SK-N-SH treated with all-trans-retinoic acid at 6 μM for 48 hours (cell line): Measurements from ENCODE around the gene ITK.

Source experiments
- ATAC-seq: fragments of 200-7000 bp; cut with Tn5 transposase; 3 replicates; pipeline ENCODE4 v1.9.1; 2020; ENCODE audit warnings: mild to moderate bottlenecking, moderate library complexity
- ARNTL ChIP-seq: fragments of 450-650 bp; formaldehyde crosslinking; IDR thresholded peaks from 2 replicates; pipeline ENCODE4 v1.5.0; 2020; ENCODE audit warnings: low read depth, mild to moderate bottlenecking, moderate library complexity, borderline replicate concordance
- BACH2 ChIP-seq: fragments of 250-450 bp; sonication (Bioruptor Pico); IDR thresholded peaks from 2 replicates; pipeline ENCODE4 v1.9.0; 2021; ENCODE audit warnings: mild to moderate bottlenecking, borderline replicate concordance
- CREB5 ChIP-seq: fragments of 250-450 bp; sonication (Bioruptor Pico); IDR thresholded peaks from 2 replicates; pipeline ENCODE4 v1.5.1; 2020; ENCODE audit warnings: low read depth, mild to moderate bottlenecking, moderate library complexity
- CSDC2 ChIP-seq: fragments of 250-450 bp; sonication (Bioruptor Pico); IDR thresholded peaks from 2 replicates; pipeline ENCODE4 v1.5.0; 2020; ENCODE audit warnings: mild to moderate bottlenecking, moderate library complexity
- CSRNP3 ChIP-seq: fragments of 250-450 bp; sonication (Bioruptor Pico); IDR thresholded peaks from 2 replicates; pipeline ENCODE4 v1.5.1; 2021; ENCODE audit warnings: mild to moderate bottlenecking, moderate library complexity
- ESRRG ChIP-seq: fragments of 250-450 bp; sonication (Bioruptor Pico); IDR thresholded peaks from 2 replicates; pipeline ENCODE4 v1.6.1; 2021; ENCODE audit warnings: mild to moderate bottlenecking
- GLIS3 ChIP-seq: fragments of 250-450 bp; sonication (Bioruptor Pico); IDR thresholded peaks from 2 replicates; pipeline ENCODE4 v1.5.0; 2020; ENCODE audit warnings: mild to moderate bottlenecking, moderate library complexity
- ISL1 ChIP-seq: fragments of 250-450 bp; sonication (Bioruptor Pico); IDR thresholded peaks from 2 replicates; pipeline ENCODE4 v2.1.2; 2022; ENCODE audit warnings: mild to moderate bottlenecking, moderate library complexity
- OSR1 ChIP-seq: fragments of 250-450 bp; sonication (Bioruptor Pico); IDR thresholded peaks from 2 replicates; pipeline ENCODE4 v1.8.0; 2022; ENCODE audit warnings: moderate library complexity, mild to moderate bottlenecking, inconsistent platforms
- POU6F1 ChIP-seq: fragments of 250-450 bp; sonication (Bioruptor Pico); IDR thresholded peaks from 2 replicates; pipeline ENCODE4 v1.8.0; 2021; ENCODE audit warnings: low read depth, mild to moderate bottlenecking, moderate library complexity, borderline replicate concordance
- PPARA ChIP-seq: fragments of 250-450 bp; sonication (Bioruptor Pico); IDR thresholded peaks from 2 replicates; pipeline ENCODE4 v1.5.0; 2020; ENCODE audit warnings: mild to moderate bottlenecking, borderline replicate concordance
- SNAI2 ChIP-seq: fragments of 250-450 bp; sonication (Bioruptor Pico); IDR thresholded peaks from 2 replicates; pipeline ENCODE4 v1.5.0; 2020; ENCODE audit warnings: mild to moderate bottlenecking, moderate library complexity
- TCF4 ChIP-seq: fragments of 250-450 bp; sonication (Bioruptor Pico); IDR thresholded peaks from 2 replicates; pipeline ENCODE4 v1.8.0; 2021; ENCODE audit warnings: mild to moderate bottlenecking, moderate library complexity, borderline replicate concordance
- TOX ChIP-seq: fragments of 250-450 bp; sonication (Bioruptor Pico); IDR thresholded peaks from 2 replicates; pipeline ENCODE4 v1.8.0; 2021; ENCODE audit warnings: mild to moderate bottlenecking, moderate library complexity, borderline replicate concordance
- TSHZ2 ChIP-seq: fragments of 250-450 bp; sonication (Bioruptor Pico); IDR thresholded peaks from 2 replicates; pipeline ENCODE4 v1.5.0; 2020; ENCODE audit warnings: mild to moderate bottlenecking, moderate library complexity
- ZC3H10 ChIP-seq: fragments of 250-450 bp; sonication (Bioruptor Pico); IDR thresholded peaks from 2 replicates; pipeline ENCODE4 v1.5.1; 2021; ENCODE audit warnings: mild to moderate bottlenecking, moderate library complexity
- ZFP3 ChIP-seq: fragments of 250-450 bp; sonication (Bioruptor Pico); IDR thresholded peaks from 2 replicates; pipeline ENCODE4 v1.5.0; 2020; ENCODE audit warnings: mild to moderate bottlenecking, moderate library complexity
- ZFP30 ChIP-seq: fragments of 450-650 bp; formaldehyde crosslinking; IDR thresholded peaks from 2 replicates; pipeline ENCODE4 v1.5.0; 2022; ENCODE audit warnings: mild to moderate bottlenecking, moderate library complexity
- ZNF565 ChIP-seq: fragments of 450-650 bp; formaldehyde crosslinking; conservative IDR thresholded peaks from 2 replicates; pipeline ENCODE4 v1.5.0; 2020; ENCODE audit warnings: low read depth, mild to moderate bottlenecking, moderate library complexity
- ZNF70 ChIP-seq: fragments of 450-650 bp; formaldehyde crosslinking; IDR thresholded peaks from 2 replicates; pipeline ENCODE4 v1.5.0; 2020; ENCODE audit warnings: mild to moderate bottlenecking, moderate library complexity
- ZNF8 ChIP-seq: fragments of 450-650 bp; formaldehyde crosslinking; IDR thresholded peaks from 2 replicates; pipeline ENCODE4 v1.5.0; 2020; ENCODE audit warnings: mild to moderate bottlenecking, moderate library complexity

ITK gene

GRCh38 chr5:157258450-157258849 is 77.8 kb downstream of the ITK start:
- TF ChIP-seq ISL1: no peak
- no peak for TF ChIP-seq OSR1 (CRISPR knock-in tag)
- TF ChIP-seq ZNF565 (CRISPR knock-in tag): no peak
- TF ChIP-seq TCF4 (CRISPR knock-in tag): no peak
- no peak for TF ChIP-seq GLIS3
- no peak for TF ChIP-seq POU6F1 (CRISPR knock-in tag)
- TF ChIP-seq ZNF8: no peak
- no peak for TF ChIP-seq CSRNP3
- no peak for TF ChIP-seq TSHZ2 (CRISPR knock-in tag)
- TF ChIP-seq ZFP3 (CRISPR knock-in tag): no peak
- no peak for TF ChIP-seq PPARA (CRISPR knock-in tag)
- TF ChIP-seq BACH2 (CRISPR knock-in tag): no peak
- TF ChIP-seq CSDC2 (CRISPR knock-in tag): no peak
- no peak for TF ChIP-seq SNAI2 (CRISPR knock-in tag)
- TF ChIP-seq ZC3H10: no peak
- TF ChIP-seq ARNTL: no peak
- TF ChIP-seq TOX (CRISPR knock-in tag): no peak
- TF ChIP-seq ZNF70 (CRISPR knock-in tag): no peak
- no peak for TF ChIP-seq ZFP30 (CRISPR knock-in tag)
- TF ChIP-seq CREB5 (CRISPR knock-in tag): no peak
- no peak for ATAC-seq

GRCh38 chr5:157259699-157260098 is 79.1 kb downstream of the ITK start:
- ATAC-seq: no peak
- TF ChIP-seq POU6F1 (CRISPR knock-in tag): no peak
- no peak for TF ChIP-seq ESRRG (CRISPR knock-in tag)
- no peak for TF ChIP-seq BACH2 (CRISPR knock-in tag)
- no peak for TF ChIP-seq CSDC2 (CRISPR knock-in tag)
- no peak for TF ChIP-seq GLIS3
- no peak for TF ChIP-seq OSR1 (CRISPR knock-in tag)
- TF ChIP-seq ZNF8: no peak
- no peak for TF ChIP-seq CSRNP3
- TF ChIP-seq ZNF70 (CRISPR knock-in tag): no peak
- TF ChIP-seq ZFP30 (CRISPR knock-in tag): no peak
- no peak for TF ChIP-seq TSHZ2 (CRISPR knock-in tag)
- no peak for TF ChIP-seq SNAI2 (CRISPR knock-in tag)
